Measurements from ENCODE around the gene GPR141.

GRCh38 chr7:37768611-37769010, 85.0 kb downstream of the GPR141 start:
- no peak for TF ChIP-seq CTCF (optimal IDR thresholded peaks at IDR 0.05 in 1 of 3, IDR thresholded peaks at IDR 0.05 in 1 of 3, conservative IDR thresholded peaks at IDR 0.05 in 1 of 3; ENCODE audit: extremely low read depth in 1 of 3, insufficient read depth in 2 of 3, low read length in 3 of 3)
- no peak for TF ChIP-seq EZH2 (IDR thresholded peaks at IDR 0.05; ENCODE audit: low read length)

All from keratinocyte (primary cell).